ENCODE data around the gene FOXK2. TPM values are rescaled to one million over a fixed set of nuclear protein-coding genes. Genes with fewer than 3 reads are reported as not detected.

The FOXK2 gene
- total RNA-seq, 2 experiments from 2014 or later: 59.4 to 67.2 TPM

GRCh38 chr17:82631544-82631943 is 112.0 kb downstream of the FOXK2 start:
- Mint-ChIP-seq H3K4me3 (no peak overlapping the region), H3K36me3 (peaks cover 23% of the 10 kb centered on the region), H3K27me3 (no peaks in the 10 kb centered on the region), H3K4me1 (peaks cover 16% of the 10 kb centered on the region), H3K27ac (no peak overlapping the region), H3K9me3 (no peaks in the 10 kb centered on the region)
- DNase-seq: no peak

DNA sequence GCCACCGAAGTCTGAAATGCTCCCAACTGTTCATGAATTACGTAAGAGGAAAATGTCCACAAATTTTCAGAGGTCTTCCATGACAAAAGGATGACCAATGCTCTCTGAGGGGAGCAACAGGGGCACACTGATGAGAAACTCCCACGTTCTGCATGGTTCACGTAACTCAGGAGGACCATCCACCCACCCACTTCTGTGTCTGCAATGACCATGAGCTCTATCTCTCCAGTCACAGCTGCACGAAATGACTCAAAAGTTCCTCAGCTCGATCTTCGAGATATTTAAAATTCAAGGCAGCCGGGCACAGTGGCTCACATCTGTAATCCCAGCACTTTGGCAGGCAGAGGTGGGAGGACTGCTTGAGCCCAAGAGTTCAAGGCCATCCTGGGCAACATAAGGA is 112.9 kb downstream of the FOXK2 start:
- Mint-ChIP-seq H3K36me3 (peaks cover 29% of the 10 kb centered on the region), H3K27me3 (no peaks in the 10 kb centered on the region), H3K27ac (no peak overlapping the region), H3K9me3 (peaks cover under 1% of the 10 kb centered on the region), H3K4me3 (no peak overlapping the region), H3K4me1 (peaks cover 16% of the 10 kb centered on the region)
- no peak for DNase-seq

- Mint-ChIP-seq H3K9me3 (peaks cover 1% of the 10 kb centered on the region), H3K27ac (peak overlapping the region; percentile 58), H3K4me3 (no peak overlapping the region), H3K36me3 (peaks cover 34% of the 10 kb centered on the region), H3K4me1 (peaks cover 19% of the 10 kb centered on the region), H3K27me3 (no peaks in the 10 kb centered on the region)
- DNase-seq: no peak
Measured at GRCh38 chr17:82633343-82633742, 113.8 kb downstream of the FOXK2 start.

DNA sequence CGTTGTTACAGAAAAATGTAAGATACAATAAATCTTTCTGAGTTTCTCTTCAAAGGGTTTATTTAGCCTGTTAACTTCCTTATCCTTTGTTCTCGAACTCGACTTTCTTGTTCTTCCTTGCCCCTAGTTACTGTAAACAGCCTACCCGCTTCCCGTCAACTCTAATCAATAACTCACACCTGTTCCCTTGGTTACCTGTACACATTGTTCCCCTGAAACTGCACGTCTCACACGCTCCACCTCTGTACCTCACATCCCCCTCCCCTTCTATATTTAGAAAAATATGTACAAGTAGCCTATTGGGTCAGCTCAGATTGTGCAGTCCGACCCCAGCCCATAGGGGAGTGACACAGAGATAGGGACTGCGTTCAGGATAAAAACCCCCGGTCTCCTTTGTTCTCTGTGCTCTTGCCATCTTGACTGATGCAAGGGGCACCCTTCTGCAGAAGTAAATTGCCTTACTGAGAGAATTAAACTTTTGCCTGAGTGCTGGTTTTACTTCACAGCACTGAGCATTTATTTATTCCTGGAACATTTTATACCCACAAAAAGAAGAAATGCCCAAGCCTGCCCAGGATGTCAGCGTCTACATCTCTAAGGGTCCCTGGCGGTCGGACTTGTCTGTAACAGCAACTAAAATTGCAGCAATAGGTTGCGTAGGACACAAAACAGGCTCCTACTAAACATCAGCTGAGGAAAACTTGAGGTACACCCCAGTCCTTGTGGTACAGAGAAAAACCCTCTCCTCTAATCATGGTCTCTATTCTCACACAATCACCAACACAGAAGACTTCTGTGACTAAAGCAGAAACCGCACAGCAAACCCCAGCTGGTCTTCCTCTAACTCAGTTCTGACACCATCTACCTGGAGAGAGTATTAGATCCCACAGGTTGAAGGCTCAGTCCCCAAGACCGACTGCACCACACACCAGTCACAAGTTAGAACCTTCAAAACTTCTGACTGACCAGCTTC is 117.4 kb downstream of the FOXK2 start:
- peaks cover 29% of the 10 kb centered on the region for H3K4me1 Mint-ChIP-seq
- DNase-seq: no peak
- no peak overlapping the region for H3K4me3 Mint-ChIP-seq
- H3K27ac Mint-ChIP-seq: no peak overlapping the region
- no peaks in the 10 kb centered on the region for H3K27me3 Mint-ChIP-seq
- H3K9me3 Mint-ChIP-seq: peaks cover 1% of the 10 kb centered on the region
- H3K36me3 Mint-ChIP-seq: peaks cover 45% of the 10 kb centered on the region

DNA sequence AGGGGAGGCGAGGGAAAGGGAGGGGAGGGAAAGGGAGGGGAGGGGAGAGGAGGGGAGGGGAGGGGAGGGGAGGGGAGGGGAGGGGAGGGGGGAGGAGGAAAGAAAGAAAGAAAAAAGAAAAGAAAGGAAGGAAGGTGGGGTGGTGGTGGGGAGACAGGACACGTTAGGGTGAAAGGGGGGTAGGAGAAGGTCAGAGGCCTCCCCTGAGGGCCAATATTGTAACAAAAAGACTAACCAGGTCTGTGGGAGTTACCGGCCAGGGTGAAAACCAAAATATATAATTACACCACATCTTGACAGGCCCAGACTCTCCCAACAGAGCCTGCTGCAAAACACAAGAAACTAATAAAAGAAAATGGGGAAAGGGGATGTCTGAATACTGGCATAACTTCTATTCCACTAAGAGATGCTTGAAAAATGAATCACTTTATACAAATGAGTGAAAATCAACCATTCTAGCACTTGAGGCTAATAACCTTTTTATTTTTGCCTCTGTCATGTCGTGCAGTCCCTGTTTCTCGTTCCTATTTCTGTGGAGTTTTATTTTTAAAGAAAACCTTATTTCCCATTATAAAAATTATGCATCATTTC is 118.7 kb downstream of the FOXK2 start:
- Mint-ChIP-seq H3K9me3 (peaks cover 1% of the 10 kb centered on the region), H3K27ac (no peak overlapping the region), H3K36me3 (peaks cover 45% of the 10 kb centered on the region), H3K4me3 (no peak overlapping the region), H3K4me1 (peaks cover 26% of the 10 kb centered on the region), H3K27me3 (no peaks in the 10 kb centered on the region)
- DNase-seq: no peak

DNA sequence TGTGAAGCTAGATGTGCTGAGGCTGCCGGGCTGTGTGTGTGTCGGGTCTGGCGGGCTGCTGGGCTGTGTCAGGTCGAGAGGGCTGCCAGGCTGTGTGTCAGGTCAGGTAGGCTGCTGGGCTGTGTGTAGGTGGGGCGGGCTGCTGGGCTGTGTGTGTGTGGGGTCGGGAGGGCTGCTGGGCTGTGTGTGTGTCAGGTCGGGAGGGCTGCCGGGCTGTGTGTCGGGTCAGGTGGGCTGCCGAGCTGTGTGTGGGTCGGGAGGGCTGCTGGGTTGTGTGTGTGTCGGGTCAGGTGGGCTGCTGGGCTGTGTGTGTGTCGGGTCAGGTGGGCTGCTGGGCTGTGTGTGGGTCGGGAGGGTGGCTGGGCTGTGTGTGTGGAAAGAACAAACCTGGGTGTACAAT is 120.1 kb downstream of the FOXK2 start:
- peaks cover 1% of the 10 kb centered on the region for H3K9me3 Mint-ChIP-seq
- no peaks in the 10 kb centered on the region for H3K27me3 Mint-ChIP-seq
- H3K27ac Mint-ChIP-seq: no peak overlapping the region
- H3K4me1 Mint-ChIP-seq: peaks cover 25% of the 10 kb centered on the region
- no peak overlapping the region for H3K4me3 Mint-ChIP-seq
- no peak for DNase-seq
- H3K36me3 Mint-ChIP-seq: peaks cover 50% of the 10 kb centered on the region

GRCh38 chr17:82640036-82640435 is 120.5 kb downstream of the FOXK2 start:
- no peaks in the 10 kb centered on the region for H3K27me3 Mint-ChIP-seq
- H3K27ac Mint-ChIP-seq: no peak overlapping the region
- peaks cover 1% of the 10 kb centered on the region for H3K9me3 Mint-ChIP-seq
- H3K36me3 Mint-ChIP-seq: peaks cover 50% of the 10 kb centered on the region
- DNase-seq: no peak
- peaks cover 23% of the 10 kb centered on the region for H3K4me1 Mint-ChIP-seq
- H3K4me3 Mint-ChIP-seq: no peak overlapping the region

- DNase-seq: no peak
- Mint-ChIP-seq H3K36me3 (peaks cover 54% of the 10 kb centered on the region), H3K27me3 (no peaks in the 10 kb centered on the region), H3K9me3 (peaks cover 1% of the 10 kb centered on the region), H3K4me3 (no peak overlapping the region), H3K4me1 (peaks cover 32% of the 10 kb centered on the region), H3K27ac (no peak overlapping the region)
Measured at GRCh38 chr17:82642022-82642421, 122.5 kb downstream of the FOXK2 start.

- Mint-ChIP-seq H3K27me3 (no peaks in the 10 kb centered on the region), H3K36me3 (peaks cover 38% of the 10 kb centered on the region), H3K4me1 (peaks cover 26% of the 10 kb centered on the region), H3K4me3 (no peak overlapping the region), H3K9me3 (no peaks in the 10 kb centered on the region), H3K27ac (no peak overlapping the region)
- no peak for DNase-seq
Measured at GRCh38 chr17:82644148-82644547, 124.6 kb downstream of the FOXK2 start.

- peak overlapping the region; percentile 84 for H3K4me3 Mint-ChIP-seq
- DNase-seq: no peak
- peaks cover 22% of the 10 kb centered on the region for H3K4me1 Mint-ChIP-seq
- H3K27me3 Mint-ChIP-seq: no peaks in the 10 kb centered on the region
- no peaks in the 10 kb centered on the region for H3K9me3 Mint-ChIP-seq
- H3K27ac Mint-ChIP-seq: no peak overlapping the region
- H3K36me3 Mint-ChIP-seq: peaks cover 28% of the 10 kb centered on the region
Measured at GRCh38 chr17:82645516-82645915, 126.0 kb downstream of the FOXK2 start.

GRCh38 chr17:82647593-82648164 is 128.1 kb downstream of the FOXK2 start:
- no peaks in the 10 kb centered on the region for H3K27me3 Mint-ChIP-seq
- H3K9me3 Mint-ChIP-seq: no peaks in the 10 kb centered on the region
- peaks cover 20% of the 10 kb centered on the region for H3K4me1 Mint-ChIP-seq
- H3K4me3 Mint-ChIP-seq: peak overlapping the region; percentile 84
- DNase-seq: peak; percentile 60
- H3K36me3 Mint-ChIP-seq: peaks cover 21% of the 10 kb centered on the region
- H3K27ac Mint-ChIP-seq: peak overlapping the region; percentile 75

DNA sequence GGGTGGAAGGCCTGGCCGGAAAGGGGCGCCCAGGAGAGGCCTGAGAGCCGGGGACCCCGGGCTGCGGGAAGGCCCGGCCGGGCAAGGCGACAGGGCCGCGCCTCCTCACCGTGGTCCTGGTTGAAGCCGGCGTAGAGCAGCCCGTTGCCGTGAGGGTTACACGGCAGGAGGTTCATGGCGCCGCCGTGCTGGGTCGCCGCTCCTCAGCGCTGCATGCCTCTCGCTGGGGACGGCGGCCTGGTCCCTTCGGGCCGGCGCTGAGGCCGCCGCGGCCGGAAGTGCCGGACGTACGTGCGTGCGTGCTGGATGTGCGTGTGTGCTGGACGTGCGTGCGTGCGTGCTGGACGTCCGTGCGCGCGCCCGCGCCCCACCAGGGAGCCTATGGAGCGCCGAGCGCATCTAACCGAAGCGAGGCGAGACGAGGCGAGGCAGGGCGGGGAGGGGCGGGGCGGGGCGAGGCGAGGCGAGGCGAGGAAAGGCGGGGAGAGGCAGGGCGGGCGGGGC is 128.7 kb downstream of the FOXK2 start, which contains the start of gene WDR45B:
Gene WDR45B, minus strand, starts transcription at position 280 of the 504 bp plus-strand sequence. Its CDS starts 104 bp downstream, at position 176.
- H3K27me3 Mint-ChIP-seq: no peaks in the 10 kb centered on the region
- H3K9me3 Mint-ChIP-seq: no peaks in the 10 kb centered on the region
- peaks cover 20% of the 10 kb centered on the region for H3K4me1 Mint-ChIP-seq
- H3K27ac Mint-ChIP-seq: peak within 1 kb of the TSS; percentile 75
- DNase-seq: peak; percentile 90
- peaks cover 21% of the 10 kb centered on the region for H3K36me3 Mint-ChIP-seq
- H3K4me3 Mint-ChIP-seq: peak within 1 kb of the TSS; percentile 84

DNA sequence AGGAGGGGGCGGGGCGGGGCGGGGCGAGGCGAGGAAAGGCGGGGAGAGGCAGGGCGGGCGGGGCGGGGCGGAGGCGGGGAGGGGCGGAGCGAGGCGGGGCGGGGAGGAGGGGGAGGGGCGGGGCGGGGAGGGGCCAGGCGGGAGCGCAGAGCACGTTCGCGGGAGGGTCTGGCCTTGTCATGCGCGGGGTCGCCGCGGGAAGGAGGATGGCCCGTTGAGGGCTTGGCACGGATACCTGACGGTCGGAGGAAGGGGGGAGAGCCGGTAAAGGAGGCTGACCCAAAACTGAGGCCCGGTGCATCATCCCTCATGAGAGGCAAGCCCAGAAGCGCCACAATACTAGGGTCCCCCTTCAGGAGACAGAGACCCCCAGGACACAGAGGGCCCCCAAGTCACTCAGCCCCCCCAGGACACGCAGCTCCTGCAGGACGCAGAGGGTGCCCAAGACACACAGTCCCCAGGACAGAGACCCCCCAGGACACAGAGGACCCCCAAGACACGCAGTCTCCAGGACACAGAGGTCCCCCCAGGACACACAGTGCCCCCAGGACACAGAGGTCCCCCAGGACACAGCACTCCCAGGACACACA is 129.3 kb downstream of the FOXK2 start:
- peak overlapping the region; percentile 61 for H3K4me3 Mint-ChIP-seq
- H3K4me1 Mint-ChIP-seq: peaks cover 19% of the 10 kb centered on the region
- H3K27ac Mint-ChIP-seq: no peak overlapping the region
- peak; percentile 46 for DNase-seq
- H3K36me3 Mint-ChIP-seq: peaks cover 20% of the 10 kb centered on the region
- no peaks in the 10 kb centered on the region for H3K27me3 Mint-ChIP-seq
- no peaks in the 10 kb centered on the region for H3K9me3 Mint-ChIP-seq

DNA sequence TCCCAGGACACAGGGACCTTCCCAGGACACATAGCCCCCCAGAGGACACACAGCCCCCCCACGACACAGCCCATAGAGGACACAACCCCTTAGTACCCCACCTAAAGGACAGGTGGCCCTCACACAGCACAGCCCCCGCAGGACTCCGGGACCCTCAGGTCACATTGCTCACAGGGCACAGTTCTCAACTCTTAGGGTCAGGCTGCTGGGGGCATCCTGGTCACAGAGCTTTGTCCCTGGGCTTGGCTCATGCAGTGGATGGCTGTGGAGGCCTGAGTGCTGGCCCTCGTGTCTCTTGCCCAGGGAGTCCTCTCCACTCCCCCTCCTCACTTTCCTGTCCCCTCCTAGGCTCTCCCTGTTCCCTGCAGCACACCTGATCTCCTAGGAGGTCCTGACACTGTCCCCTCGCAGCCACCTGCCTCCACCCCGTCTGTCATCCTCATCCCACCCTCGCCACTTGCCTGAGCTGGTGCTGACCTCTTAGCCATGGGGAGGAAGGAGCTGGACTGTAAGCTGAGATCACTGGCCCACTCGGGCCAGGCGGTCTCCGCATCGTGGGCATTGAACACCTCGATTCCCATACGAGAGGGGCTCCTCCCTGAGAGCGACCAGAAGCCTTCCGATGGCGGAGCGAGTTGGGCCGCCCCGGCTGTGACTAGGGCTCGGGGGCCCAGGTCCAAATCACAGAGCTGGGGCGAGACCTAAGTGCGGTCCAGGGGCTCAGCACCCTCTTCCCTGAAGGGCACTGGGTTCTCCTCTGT is 130.1 kb downstream of the FOXK2 start:
- no peak overlapping the region for H3K27ac Mint-ChIP-seq
- no peaks in the 10 kb centered on the region for H3K9me3 Mint-ChIP-seq
- H3K4me1 Mint-ChIP-seq: peaks cover 15% of the 10 kb centered on the region
- peaks cover 12% of the 10 kb centered on the region for H3K36me3 Mint-ChIP-seq
- no peak for DNase-seq
- H3K4me3 Mint-ChIP-seq: peak overlapping the region; percentile 64
- no peaks in the 10 kb centered on the region for H3K27me3 Mint-ChIP-seq
